ENCODE data around the gene SH3GL1.

DNA sequence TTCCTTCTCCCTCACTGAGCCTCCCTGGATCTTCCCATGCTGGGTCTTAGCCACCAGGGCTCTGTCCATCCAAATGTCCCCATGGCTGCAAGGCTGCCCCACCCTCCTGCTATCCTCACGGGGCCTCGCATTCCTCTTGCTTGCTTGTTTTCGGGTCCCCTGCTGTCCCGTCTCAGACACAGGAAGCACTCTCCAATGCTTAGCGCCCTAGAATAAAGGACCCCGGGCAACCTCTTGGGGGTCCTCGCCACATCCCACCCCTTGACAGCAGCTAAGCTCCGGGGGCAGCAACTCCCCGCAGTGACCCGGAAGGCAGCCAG, 23.7 kb downstream of the SH3GL1 start:
- TF ChIP-seq EZH2phosphoT487 (IDR thresholded peaks at IDR 0.05; ENCODE audit: borderline replicate concordance, low read depth) (no peak), POLR2AphosphoS5 (IDR thresholded peaks at IDR 0.05; ENCODE audit: low read depth, low read length) (no peak)
- TF ChIP-seq, protein P1, sequence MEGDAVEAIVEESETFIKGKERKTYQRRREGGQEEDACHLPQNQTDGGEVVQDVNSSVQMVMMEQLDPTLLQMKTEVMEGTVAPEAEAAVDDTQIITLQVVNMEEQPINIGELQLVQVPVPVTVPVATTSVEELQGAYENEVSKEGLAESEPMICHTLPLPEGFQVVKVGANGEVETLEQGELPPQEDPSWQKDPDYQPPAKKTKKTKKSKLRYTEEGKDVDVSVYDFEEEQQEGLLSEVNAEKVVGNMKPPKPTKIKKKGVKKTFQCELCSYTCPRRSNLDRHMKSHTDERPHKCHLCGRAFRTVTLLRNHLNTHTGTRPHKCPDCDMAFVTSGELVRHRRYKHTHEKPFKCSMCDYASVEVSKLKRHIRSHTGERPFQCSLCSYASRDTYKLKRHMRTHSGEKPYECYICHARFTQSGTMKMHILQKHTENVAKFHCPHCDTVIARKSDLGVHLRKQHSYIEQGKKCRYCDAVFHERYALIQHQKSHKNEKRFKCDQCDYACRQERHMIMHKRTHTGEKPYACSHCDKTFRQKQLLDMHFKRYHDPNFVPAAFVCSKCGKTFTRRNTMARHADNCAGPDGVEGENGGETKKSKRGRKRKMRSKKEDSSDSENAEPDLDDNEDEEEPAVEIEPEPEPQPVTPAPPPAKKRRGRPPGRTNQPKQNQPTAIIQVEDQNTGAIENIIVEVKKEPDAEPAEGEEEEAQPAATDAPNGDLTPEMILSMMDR (IDR thresholded peaks at IDR 0.05): no peak
